ENCODE measurements around the gene THADA. TPM values are rescaled to one million over a fixed set of nuclear protein-coding genes. Genes with fewer than 3 reads are reported as not detected.
A peak's percentile ranks its signal among the peaks of the same experiment; 100 is the strongest.

The THADA gene
- total RNA-seq, 2 donors from 2014 or later, result 41.1 to 54.3 TPM

- WGBS, result 4% methylated on average over 1 of the region's 1 CpG
- no peak for TF ChIP-seq CTCF (IDR thresholded peaks at IDR 0.05)
- peak; percentile 38 for TF ChIP-seq POLR2AphosphoS5 (IDR thresholded peaks at IDR 0.05)
- Histone ChIP-seq H3K9me3 (no peaks in the 10 kb centered on the region), H3K4me1 (replicated peaks) (peaks cover 7% of the 10 kb centered on the region), H3K27me3 (replicated peaks; ENCODE audit: insufficient read depth) (no peaks in the 10 kb centered on the region), H3K4me3 (no peak overlapping the region), H3K36me3 (no peaks in the 10 kb centered on the region), H3K27ac (peak overlapping the region; percentile 33 to 49)
- no peak for DNase-seq (ENCODE audit: low spot score)
- intact Hi-C loops (cut with DNase I), result loop anchor here (5.0 kb wide), 2 partner anchors 63 to 97 kb away; no protein-coding TSS in a partner anchor
Observed at GRCh38 chr2:43348908-43349661, 246.8 kb downstream of the THADA start.

- Histone ChIP-seq H3K27ac (peak overlapping the region in 1 of 2 donors; percentile 49), H3K36me3 (no peaks in the 10 kb centered on the region), H3K27me3 (replicated peaks; ENCODE audit: insufficient read depth) (no peaks in the 10 kb centered on the region), H3K4me3 (no peak overlapping the region), H3K9me3 (no peaks in the 10 kb centered on the region), H3K4me1 (replicated peaks) (peaks cover 7% of the 10 kb centered on the region)
- intact Hi-C loops (cut with DNase I), result loop anchor here (5.0 kb wide), 2 partner anchors 65 to 95 kb away; no protein-coding TSS in a partner anchor
- TF ChIP-seq CTCF (IDR thresholded peaks at IDR 0.05), result no peak
- no peak for TF ChIP-seq POLR2A (IDR thresholded peaks at IDR 0.05)
- no peak for TF ChIP-seq POLR2AphosphoS5 (IDR thresholded peaks at IDR 0.05)
- no peak for DNase-seq (ENCODE audit: low spot score)
- whole genome bisulfite sequencing, result 64% methylated on average over 4 of the region's 4 CpGs
Observed at GRCh38 chr2:43347746-43348145, 248.1 kb downstream of the THADA start.

GRCh38 chr2:43346602-43347567 is 249.0 kb downstream of the THADA start:
- H3K4me1 ChIP-seq (replicated peaks), result peaks cover 7% of the 10 kb centered on the region
- no peak for DNase-seq (ENCODE audit: low spot score)
- 86% methylated on average over 13 of the region's 13 CpGs for WGBS

GRCh38 chr2:43345872-43346271 is 250.0 kb downstream of the THADA start:
- peak overlapping the region; percentile 51 to 53 for H3K27ac ChIP-seq
- 65% methylated on average over 5 of the region's 5 CpGs for WGBS
- intact Hi-C loops (cut with DNase I), result loop anchor here (5.0 kb wide), 2 partner anchors 66 to 94 kb away; no protein-coding TSS in a partner anchor

More at GRCh38 chr2:43346602-43347567, 249.0 kb downstream of the THADA start:
- TF ChIP-seq CTCF (IDR thresholded peaks at IDR 0.05), result no peak
- no peak overlapping the region for H3K4me3 ChIP-seq
- H3K27ac ChIP-seq, result peak overlapping the region; percentile 51 to 53
- intact Hi-C loops (cut with DNase I), result loop anchor here (5.0 kb wide), 2 partner anchors 65 to 95 kb away; no protein-coding TSS in a partner anchor
- no peaks in the 10 kb centered on the region for H3K36me3 ChIP-seq
- H3K9me3 ChIP-seq, result no peaks in the 10 kb centered on the region
- H3K27me3 ChIP-seq (replicated peaks; ENCODE audit: insufficient read depth), result no peaks in the 10 kb centered on the region

GRCh38 chr2:43345391-43345813 is 250.4 kb downstream of the THADA start:
- TF ChIP-seq POLR2AphosphoS5 (IDR thresholded peaks at IDR 0.05), result no peak
- TF ChIP-seq POLR2A (IDR thresholded peaks at IDR 0.05), result no peak
- peak in 2 of 4 experiments; percentile 6 to 38 for TF ChIP-seq CTCF (IDR thresholded peaks at IDR 0.05)
- Histone ChIP-seq H3K9me3 (no peaks in the 10 kb centered on the region), H3K4me1 (replicated peaks) (peaks cover 7% of the 10 kb centered on the region), H3K27ac (peak overlapping the region; percentile 51 to 53), H3K4me3 (no peak overlapping the region), H3K36me3 (no peaks in the 10 kb centered on the region), H3K27me3 (replicated peaks; ENCODE audit: insufficient read depth) (no peaks in the 10 kb centered on the region)
- WGBS, result 16% methylated on average over 5 of the region's 5 CpGs
- intact Hi-C loops (cut with DNase I), result loop anchor here (5.0 kb wide), 2 partner anchors 67 to 93 kb away; no protein-coding TSS in a partner anchor
- no peak for DNase-seq (ENCODE audit: low spot score)

More at GRCh38 chr2:43345872-43346271, 250.0 kb downstream of the THADA start:
- no peaks in the 10 kb centered on the region for H3K9me3 ChIP-seq
- peaks cover 7% of the 10 kb centered on the region for H3K4me1 ChIP-seq (replicated peaks)
- no peak overlapping the region for H3K4me3 ChIP-seq
- no peak for DNase-seq (ENCODE audit: low spot score)
- TF ChIP-seq POLR2AphosphoS5 (IDR thresholded peaks at IDR 0.05) (no peak), POLR2A (IDR thresholded peaks at IDR 0.05) (no peak)
- no peaks in the 10 kb centered on the region for H3K27me3 ChIP-seq (replicated peaks; ENCODE audit: insufficient read depth)
- no peaks in the 10 kb centered on the region for H3K36me3 ChIP-seq
